ENCODE data around the gene UNC5C.

UNC5C gene

GRCh38 chr4:95217197-95217596 is 331.6 kb downstream of the UNC5C start:
- H3K27me3 ChIP-seq = no peaks in the 10 kb centered on the region
- no peaks in the 10 kb centered on the region for H3K36me3 ChIP-seq
- peak overlapping the region; percentile 81 for H3K27ac ChIP-seq
- no peak for TF ChIP-seq CTCF (IDR thresholded peaks at IDR 0.05)
- H3K4me1 ChIP-seq (ENCODE audit: control insufficient read depth in 1 of 2, insufficient read depth in 1 of 2, low read depth in 1 of 2, low read length in 1 of 2) = peaks cover 25 to 39% of the 10 kb centered on the region in 2 experiments
- no peak overlapping the region for H3K4me3 ChIP-seq (ENCODE audit: low read depth in 1 of 2, low read length in 1 of 2)
- no peaks in the 10 kb centered on the region for H3K9me3 ChIP-seq

GRCh38 chr4:95216636-95217035 is 332.1 kb downstream of the UNC5C start:
- Histone ChIP-seq H3K27ac (peak overlapping the region; percentile 81), H3K4me3 (ENCODE audit: low read depth in 1 of 2, low read length in 1 of 2) (peak overlapping the region in 1 of 2 experiments; percentile 45), H3K27me3 (no peaks in the 10 kb centered on the region), H3K9me3 (no peaks in the 10 kb centered on the region), H3K4me1 (ENCODE audit: control insufficient read depth in 1 of 2, insufficient read depth in 1 of 2, low read depth in 1 of 2, low read length in 1 of 2) (peaks cover 25 to 44% of the 10 kb centered on the region in 2 experiments), H3K36me3 (no peaks in the 10 kb centered on the region)
- TF ChIP-seq CTCF (IDR thresholded peaks at IDR 0.05) = no peak

GRCh38 chr4:95215991-95216605 is 332.7 kb downstream of the UNC5C start:
- H3K4me3 ChIP-seq (ENCODE audit: low read depth in 1 of 2, low read length in 1 of 2) = peak overlapping the region; percentile 44 to 45
- no peaks in the 10 kb centered on the region for H3K9me3 ChIP-seq
- no peaks in the 10 kb centered on the region for H3K36me3 ChIP-seq
- TF ChIP-seq CTCF (IDR thresholded peaks at IDR 0.05) = no peak
- H3K27ac ChIP-seq = peak overlapping the region; percentile 81
- H3K27me3 ChIP-seq = no peaks in the 10 kb centered on the region
- H3K4me1 ChIP-seq (ENCODE audit: control insufficient read depth in 1 of 2, insufficient read depth in 1 of 2, low read depth in 1 of 2, low read length in 1 of 2) = peaks cover 25 to 44% of the 10 kb centered on the region in 2 experiments

- Histone ChIP-seq H3K9me3 (no peaks in the 10 kb centered on the region), H3K36me3 (no peaks in the 10 kb centered on the region), H3K27ac (peak overlapping the region; percentile 81), H3K27me3 (no peaks in the 10 kb centered on the region), H3K4me1 (ENCODE audit: control insufficient read depth in 1 of 2, insufficient read depth in 1 of 2, low read depth in 1 of 2, low read length in 1 of 2) (peaks cover 25 to 44% of the 10 kb centered on the region in 2 experiments), H3K4me3 (ENCODE audit: low read depth in 1 of 2, low read length in 1 of 2) (no peak overlapping the region)
- no peak for TF ChIP-seq CTCF (IDR thresholded peaks at IDR 0.05)
Measured at GRCh38 chr4:95215043-95215442, 333.7 kb downstream of the UNC5C start.

GRCh38 chr4:95214408-95214807 is 334.4 kb downstream of the UNC5C start:
- H3K4me3 ChIP-seq (ENCODE audit: low read depth in 1 of 2, low read length in 1 of 2) = no peak overlapping the region
- H3K9me3 ChIP-seq = no peaks in the 10 kb centered on the region
- no peaks in the 10 kb centered on the region for H3K36me3 ChIP-seq
- H3K27ac ChIP-seq = no peak overlapping the region
- peaks cover 25 to 44% of the 10 kb centered on the region in 2 experiments for H3K4me1 ChIP-seq (ENCODE audit: control insufficient read depth in 1 of 2, insufficient read depth in 1 of 2, low read depth in 1 of 2, low read length in 1 of 2)
- no peaks in the 10 kb centered on the region for H3K27me3 ChIP-seq
- no peak for TF ChIP-seq CTCF (IDR thresholded peaks at IDR 0.05)
